ENCODE data around the gene IL20. TPM values are rescaled to one million over a fixed set of nuclear protein-coding genes. Genes with fewer than 3 reads are reported as not detected.

The IL20 gene
- total and polyA plus RNA-seq, 10 of the 15 experiments (the other 5 are each of a cell fraction or from before 2014, with no cell fraction given): 0.08 to 0.13 TPM; not detected in 8

- FAIRE-seq (no peak), ATAC-seq (no peak), DNase-seq (ENCODE audit: low read depth, low spot score) (no peak)
- H3K4me1 ChIP-seq (ENCODE audit: control insufficient read depth, insufficient read depth, low read length): no peaks in the 10 kb centered on the region
- ChIA-PET SMC1A (ENCODE audit: uncharacterized antibody, unreplicated experiment) (interaction anchor here (1.2 to 1.4 kb wide), 2 partner anchors 62 to 132 kb away, joined by 3 to 5 read pairs; no protein-coding TSS in a partner anchor), CTCF (interaction anchor here (0.6 to 1.5 kb wide), 2 partner anchors 25 to 131 kb away, joined by 3 to 4 read pairs; no protein-coding TSS in a partner anchor), POLR2A (no interaction called here), RAD21 (ENCODE audit: unreplicated experiment) (no interaction called here)
- no peaks in the 10 kb centered on the region for H3K36me3 ChIP-seq (ENCODE audit: control insufficient read depth in 2 of 2, insufficient read depth in 2 of 2, low read length in 1 of 2)
- intact Hi-C loops (cut with micrococcal nuclease; ENCODE audit: unreplicated experiment): no loop called here
- H3K9ac ChIP-seq (ENCODE audit: control insufficient read depth, insufficient read depth, low read length): no peak overlapping the region
- no peak overlapping the region for H3K4me2 ChIP-seq (ENCODE audit: control insufficient read depth, insufficient read depth)
- no peak overlapping the region for H3K27ac ChIP-seq (ENCODE audit: control insufficient read depth, insufficient read depth)
- in situ Hi-C loops (cut with MboI): no loop called here
- 21% methylated on average over 2 of the region's 2 CpGs for WGBS (ENCODE audit: insufficient coverage, insufficient replicate concordance, low lambda C conversion rate, missing lambda C conversion rate)
- no peaks in the 10 kb centered on the region for H3K27me3 ChIP-seq (replicated peaks in 1 of 2; ENCODE audit: control insufficient read depth in 2 of 2, insufficient read depth in 2 of 2, low read length in 1 of 2)
- no peak overlapping the region for H2AFZ ChIP-seq (ENCODE audit: control insufficient read depth, low read depth, low read length)
- no peaks in the 10 kb centered on the region for H4K20me1 ChIP-seq (ENCODE audit: control insufficient read depth, insufficient read depth)
- no peaks in the 10 kb centered on the region for H3K79me2 ChIP-seq (ENCODE audit: control insufficient read depth, insufficient read depth, low read length)
- H3K9me3 ChIP-seq (replicated peaks; ENCODE audit: control insufficient read depth, insufficient read depth, low read length): no peaks in the 10 kb centered on the region; the same call in 1 of the 3 replicates
- H3K4me3 ChIP-seq: no peak overlapping the region
- TF ChIP-seq HDGF (IDR thresholded peaks at IDR 0.05) (no peak), IKZF2 (IDR thresholded peaks at IDR 0.05) (no peak), SKIL (IDR thresholded peaks at IDR 0.05; ENCODE audit: low read depth, poor library complexity, severe bottlenecking) (no peak), FOS (IDR thresholded peaks at IDR 0.05; ENCODE audit: borderline replicate concordance, extremely low read depth, insufficient read length) (no peak), SUZ12 (IDR thresholded peaks at IDR 0.05; ENCODE audit: unreplicated experiment) (no peak), PAX8 (IDR thresholded peaks at IDR 0.05) (no peak), GABPA (IDR thresholded peaks at IDR 0.05; ENCODE audit: low read depth) (no peak), EED (IDR thresholded peaks at IDR 0.05; ENCODE audit: low read depth) (no peak), NFXL1 (IDR thresholded peaks at IDR 0.05; ENCODE audit: borderline replicate concordance) (no peak), BRCA1 (IDR thresholded peaks at IDR 0.05; ENCODE audit: low read depth, low read length) (no peak), MEF2B (IDR thresholded peaks at IDR 0.05; ENCODE audit: partially characterized antibody, poor library complexity, severe bottlenecking) (no peak), CTCF (IDR thresholded peaks at IDR 0.05 in 2 of 3, conservative IDR thresholded peaks at IDR 0.05 in 1 of 3; ENCODE audit: control insufficient read depth in 2 of 3, extremely low read depth in 1 of 3, insufficient read depth in 1 of 3, low read depth in 3 of 3, low read length in 3 of 3) (no peak), RAD21 (IDR thresholded peaks at IDR 0.05; ENCODE audit: insufficient read depth, low read depth, low read length) (no peak), HDAC2 (IDR thresholded peaks at IDR 0.05) (no peak), ZBTB11 (CRISPR knock-in tag; IDR thresholded peaks at IDR 0.05) (no peak)
- BruUV-seq (replicated peaks): no TSS peak
Observed at GRCh38 chr1:206850401-206850800, 15.0 kb upstream of the IL20 start.

Data from GM12878 (cell line).